Measurements from ENCODE around the gene NOP9.
A peak's percentile ranks its signal among the peaks of the same experiment; 100 is the strongest.

The NOP9 gene

GRCh38 chr14:24262821-24263733 is 36.6 kb upstream of the NOP9 start, which contains the start of gene TGM1:
Gene TGM1, minus strand, starts transcription at chr14:24263177. Its CDS starts 825 bp downstream, at chr14:24262352.
- DNase-seq (ENCODE audit: low spot score) = no peak

- no peak for DNase-seq (ENCODE audit: low spot score)
Observed at GRCh38 chr14:24263848-24264247, 35.8 kb upstream of the NOP9 start.

GRCh38 chr14:24264298-24264697 is 35.4 kb upstream of the NOP9 start:
- no peak for DNase-seq (ENCODE audit: low spot score)

- DNase-seq (ENCODE audit: low spot score) = no peak
Observed at GRCh38 chr14:24266344-24267244, 33.1 kb upstream of the NOP9 start.

- DNase-seq (ENCODE audit: low spot score) = no peak
Observed at GRCh38 chr14:24267516-24267915, 32.1 kb upstream of the NOP9 start.

- no peak for DNase-seq (ENCODE audit: low spot score)
Observed at GRCh38 chr14:24268225-24268624, 31.4 kb upstream of the NOP9 start.

GRCh38 chr14:24269368-24269767 is 30.3 kb upstream of the NOP9 start:
- no peak for DNase-seq (ENCODE audit: low spot score)

GRCh38 chr14:24269910-24270536 is 29.6 kb upstream of the NOP9 start:
- DNase-seq (ENCODE audit: low spot score) = no peak

GRCh38 chr14:24270537-24271133 is 29.0 kb upstream of the NOP9 start:
- DNase-seq (ENCODE audit: low spot score) = peak; percentile 5

- DNase-seq (ENCODE audit: low spot score) = peak; percentile 88
Observed at GRCh38 chr14:24271134-24271833, 28.4 kb upstream of the NOP9 start, which contains the start of gene RABGGTA. Gene RABGGTA, minus strand, starts transcription at chr14:24271597. Its CDS starts 482 bp downstream, at chr14:24271115.

GRCh38 chr14:24271834-24272263 is 27.8 kb upstream of the NOP9 start:
- DNase-seq (ENCODE audit: low spot score) = no peak

GRCh38 chr14:24272467-24272866 is 27.2 kb upstream of the NOP9 start:
- no peak for DNase-seq (ENCODE audit: low spot score)

GRCh38 chr14:24273422-24273998 is 26.1 kb upstream of the NOP9 start:
- DNase-seq (ENCODE audit: low spot score) = no peak

- DNase-seq (ENCODE audit: low spot score) = no peak
Observed at GRCh38 chr14:24274101-24274543, 25.5 kb upstream of the NOP9 start.

GRCh38 chr14:24277071-24277470 is 22.6 kb upstream of the NOP9 start:
- no peak for DNase-seq (ENCODE audit: low spot score)

- DNase-seq (ENCODE audit: low spot score) = no peak
Observed at GRCh38 chr14:24277606-24278321, 21.9 kb upstream of the NOP9 start.

- DNase-seq (ENCODE audit: low spot score) = no peak
Observed at GRCh38 chr14:24278424-24278823, 21.2 kb upstream of the NOP9 start.

GRCh38 chr14:24279301-24280186 is 20.1 kb upstream of the NOP9 start:
- DNase-seq (ENCODE audit: low spot score) = no peak

Measured in cerebellar cortex (tissue), 1 donor.